ENCODE measurements around the gene FIZ1.

Gene FIZ1

DNA sequence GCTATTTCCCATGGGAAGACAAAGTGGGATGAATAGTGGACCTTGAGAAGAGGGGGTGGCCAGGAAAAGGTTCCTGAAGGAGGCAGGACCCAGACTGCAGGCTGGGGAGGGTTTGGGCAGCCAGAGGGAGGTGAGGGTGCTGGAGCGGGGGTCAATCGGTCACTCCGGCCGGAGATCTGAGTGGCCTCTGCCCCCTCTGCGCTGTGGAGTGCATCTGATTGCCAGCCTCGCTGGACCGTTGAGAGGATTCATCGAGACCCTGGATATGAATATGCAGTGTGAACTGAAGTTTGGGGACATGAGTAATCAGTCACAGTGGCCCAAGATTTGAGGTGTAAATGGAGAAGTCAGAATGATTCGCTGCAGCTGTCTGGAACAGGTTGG, 36.0 kb upstream of the FIZ1 start:
- DNase-seq, result no peak

DNA sequence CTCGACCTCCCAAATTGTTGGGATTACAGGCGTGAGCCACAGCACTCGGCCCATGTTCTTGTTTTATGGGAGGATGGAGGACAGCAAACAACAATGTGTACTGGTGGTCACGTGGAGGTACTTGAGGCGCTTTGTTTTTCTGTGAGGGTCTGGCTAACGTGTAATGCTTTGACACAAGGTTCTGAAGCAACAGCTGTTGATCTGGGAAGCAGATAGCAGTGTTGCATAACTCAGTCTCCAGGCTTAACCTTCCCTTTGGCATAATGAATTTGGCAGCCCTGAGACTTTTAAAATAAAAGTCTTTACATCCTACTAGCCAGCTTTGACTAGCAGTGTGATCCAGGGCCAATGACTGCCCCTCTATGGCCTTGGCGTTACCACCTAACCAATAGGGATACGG, 34.5 kb upstream of the FIZ1 start:
- DNase-seq, result no peak

DNA sequence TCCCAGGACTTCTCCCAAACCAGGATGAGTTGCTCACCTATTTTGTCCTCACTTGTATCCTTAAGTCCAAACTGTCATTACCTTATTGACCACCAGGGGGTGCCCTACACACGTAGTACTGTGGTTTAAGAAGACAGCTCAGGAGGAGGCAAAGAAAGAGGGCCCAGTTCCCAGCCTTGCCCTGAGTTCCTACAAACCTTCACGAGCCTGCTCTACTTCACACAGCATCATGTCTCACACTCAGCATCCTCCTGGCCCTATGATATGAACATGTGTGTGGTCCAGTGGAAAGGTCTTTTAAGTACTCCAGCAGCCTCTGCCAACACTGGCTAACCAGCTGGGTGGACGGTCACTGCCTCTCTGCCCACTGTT, 33.1 kb upstream of the FIZ1 start:
- DNase-seq, result peak; percentile 93

DNA sequence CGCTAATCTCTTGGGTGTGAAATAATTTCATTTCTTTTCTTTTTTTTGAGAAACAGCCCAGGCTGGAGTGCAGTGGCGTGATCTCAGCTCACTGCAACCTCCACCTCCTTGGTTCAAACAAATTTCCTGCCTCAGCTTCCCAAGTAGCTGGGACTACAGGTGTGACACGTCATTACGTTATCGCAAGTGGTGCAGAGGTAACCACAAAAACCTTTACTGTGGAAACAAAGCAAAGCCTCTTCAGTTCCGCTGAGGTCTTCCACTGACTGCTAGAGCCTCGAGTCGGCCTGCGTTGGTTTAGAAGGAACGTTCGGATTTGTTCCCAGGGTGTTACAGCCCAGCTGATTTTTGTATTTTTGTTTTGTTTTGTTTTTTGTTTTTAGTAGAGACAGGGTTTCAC, 27.0 kb upstream of the FIZ1 start:
- DNase-seq, result peak; percentile 71

DNA sequence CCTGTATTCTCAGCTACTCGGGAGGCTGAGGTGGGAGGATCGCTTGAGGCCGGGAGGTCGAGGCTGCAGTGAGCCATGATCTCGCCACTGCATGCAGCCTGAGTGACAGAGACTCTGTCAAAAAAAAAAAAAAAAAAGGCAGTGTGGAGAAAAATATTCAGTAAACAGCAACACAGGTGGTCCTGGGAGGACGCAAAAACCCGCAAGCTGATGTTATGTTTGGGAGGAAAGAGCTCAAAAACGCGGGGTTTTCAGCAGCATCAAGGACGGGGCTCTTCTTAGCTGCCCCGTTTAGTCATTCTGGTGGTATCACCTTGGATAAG, 25.6 kb upstream of the FIZ1 start:
- no peak for DNase-seq

DNA sequence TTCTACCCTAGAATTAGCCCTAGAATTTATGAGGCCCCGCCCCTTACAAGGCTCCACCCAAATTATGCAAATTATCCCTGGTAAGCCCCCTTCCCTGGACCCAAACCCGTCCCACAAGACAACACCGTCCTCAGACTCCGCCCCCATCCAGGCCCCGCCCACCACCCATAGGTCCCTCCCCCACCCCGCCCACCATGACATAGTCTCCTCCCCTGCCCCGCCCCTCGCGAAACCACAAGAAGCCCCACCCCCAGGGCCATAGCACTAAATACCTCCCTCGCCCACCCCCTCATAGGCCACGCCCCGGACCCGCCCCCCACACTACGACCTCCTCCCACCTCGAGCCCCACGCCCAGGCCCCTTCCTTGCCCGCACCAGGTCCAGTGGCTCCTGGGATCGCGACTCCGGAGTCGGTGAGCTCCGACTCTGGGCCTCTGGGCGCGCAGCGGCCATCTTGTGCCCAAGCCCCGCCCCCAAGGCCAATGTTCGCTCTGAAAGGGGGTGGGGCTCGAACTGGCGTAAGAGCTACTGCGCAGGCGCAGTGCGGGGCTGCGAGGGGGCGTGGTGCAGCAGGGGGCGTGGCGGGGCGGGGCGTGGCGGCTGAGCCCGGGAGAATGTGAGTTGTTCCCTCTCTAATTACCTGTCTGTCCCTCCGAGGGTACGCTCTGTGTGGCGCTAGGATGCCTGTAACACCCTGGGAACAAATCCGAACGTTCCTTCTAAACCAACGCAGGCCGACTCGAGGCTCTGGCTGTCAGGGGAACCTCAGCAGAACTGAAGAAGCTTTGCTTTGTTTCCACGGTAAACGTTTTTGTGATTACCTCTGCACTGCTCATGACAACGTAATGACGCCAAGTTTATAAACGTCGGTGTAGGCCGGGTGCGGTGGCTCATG, 25.0 kb upstream of the FIZ1 start, which contains the start of gene ZNF784:
Gene ZNF784 (minus strand): TSS at position 458 of the 895 bp plus-strand sequence. CDS start 5 bp downstream, at position 453.
- peak; percentile 93 for DNase-seq

DNA sequence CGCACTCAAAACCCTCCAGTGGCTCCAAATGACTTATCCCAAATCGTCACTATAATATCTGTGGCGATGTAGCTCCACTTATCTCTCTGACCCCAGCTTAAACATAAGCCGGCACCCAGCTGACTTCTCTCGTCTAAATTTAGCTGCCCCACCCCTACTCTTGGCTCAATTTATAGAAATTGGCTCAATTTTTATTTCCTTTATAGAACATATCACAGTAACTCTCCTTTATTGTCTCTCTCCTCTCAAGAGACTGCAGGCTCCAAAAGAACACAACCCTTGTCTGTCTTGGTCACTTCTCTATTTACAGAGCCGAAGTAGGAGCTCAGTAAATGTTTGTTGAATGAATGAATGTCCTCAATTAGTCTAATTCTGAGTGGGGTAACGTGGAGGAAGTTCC, 24.2 kb upstream of the FIZ1 start:
- no peak for DNase-seq

DNA sequence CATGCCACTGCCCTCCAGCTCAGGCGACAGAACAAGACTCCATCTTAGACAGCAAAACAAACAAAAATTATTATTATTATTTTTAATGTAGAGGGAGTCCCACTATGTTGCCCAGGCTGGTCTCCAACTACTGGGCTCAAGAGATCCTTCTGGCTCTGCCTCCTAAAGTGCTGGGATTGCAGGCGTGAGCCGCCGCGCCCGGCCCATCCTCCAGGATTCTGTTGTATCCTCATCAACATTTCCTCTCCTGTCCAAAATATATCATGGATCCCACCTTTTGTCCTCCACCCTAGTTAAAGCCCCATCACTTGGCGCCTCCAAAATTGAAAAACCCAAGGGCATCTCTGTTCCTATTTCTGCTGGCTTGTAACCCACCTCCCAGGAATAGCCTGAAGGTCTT, 23.8 kb upstream of the FIZ1 start:
- DNase-seq, result no peak

DNA sequence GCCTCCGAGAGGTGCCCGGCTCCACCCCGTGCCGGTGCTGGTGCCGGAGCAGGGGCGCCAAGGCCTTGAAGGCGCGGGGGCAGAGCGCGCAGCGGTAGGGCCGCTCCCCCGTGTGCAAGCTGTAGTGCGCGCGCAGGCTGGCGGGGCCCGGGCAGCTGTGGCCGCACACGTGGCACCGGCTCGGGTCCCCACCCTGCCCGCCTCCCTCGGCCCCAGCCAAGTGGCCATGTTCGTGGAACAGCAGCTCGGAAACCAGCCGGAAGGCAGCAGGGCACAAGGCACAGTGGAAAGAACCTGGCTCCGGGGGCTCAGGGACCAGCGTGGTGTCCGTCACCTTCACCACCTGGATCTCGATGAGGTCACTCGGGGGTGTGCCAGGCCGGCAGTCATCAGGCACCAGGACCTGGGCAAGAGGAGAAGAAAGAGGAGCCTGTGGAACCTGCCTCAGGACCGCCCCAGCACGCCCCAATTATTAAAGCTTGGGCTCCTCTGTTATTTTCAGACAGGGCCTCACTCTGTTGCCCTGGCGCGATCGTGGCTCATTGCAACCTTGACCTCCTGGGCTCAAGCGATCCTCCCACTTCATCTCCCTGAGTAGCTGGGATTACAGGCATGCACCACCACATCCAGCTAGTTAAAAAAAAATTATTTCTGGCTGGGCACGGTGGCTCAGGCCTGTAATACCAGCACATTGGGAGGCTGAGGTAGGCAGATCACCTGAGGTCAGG, 23.1 kb upstream of the FIZ1 start:
- DNase-seq, result no peak

DNA sequence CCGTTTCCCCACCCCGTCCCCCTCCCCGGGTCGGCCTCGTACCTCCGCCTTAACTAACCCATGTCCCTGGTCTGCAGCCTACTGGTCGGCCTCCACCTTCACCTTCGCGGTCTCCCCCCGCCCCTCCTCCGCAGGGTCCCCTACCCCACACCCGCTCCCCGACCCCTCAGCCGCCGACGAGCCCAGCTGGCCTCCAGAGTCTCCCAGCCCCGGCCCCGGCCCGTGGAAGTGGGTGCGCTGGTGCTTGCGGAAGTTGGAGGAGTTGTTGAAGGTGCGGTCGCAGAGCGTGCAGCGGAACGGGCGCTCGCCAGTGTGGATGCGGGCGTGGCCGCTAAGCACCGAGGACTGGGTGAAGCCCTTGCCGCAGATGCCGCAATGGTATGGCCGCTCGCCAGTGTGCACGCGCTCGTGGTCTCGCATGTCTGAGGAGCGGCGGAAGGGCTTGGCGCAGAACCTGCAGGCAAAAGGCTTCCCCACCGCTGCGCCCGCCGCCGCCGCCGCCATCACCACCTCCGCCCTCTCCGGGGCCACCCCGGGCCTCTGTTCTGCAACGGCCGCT, 22.4 kb upstream of the FIZ1 start:
- DNase-seq, result no peak

DNA sequence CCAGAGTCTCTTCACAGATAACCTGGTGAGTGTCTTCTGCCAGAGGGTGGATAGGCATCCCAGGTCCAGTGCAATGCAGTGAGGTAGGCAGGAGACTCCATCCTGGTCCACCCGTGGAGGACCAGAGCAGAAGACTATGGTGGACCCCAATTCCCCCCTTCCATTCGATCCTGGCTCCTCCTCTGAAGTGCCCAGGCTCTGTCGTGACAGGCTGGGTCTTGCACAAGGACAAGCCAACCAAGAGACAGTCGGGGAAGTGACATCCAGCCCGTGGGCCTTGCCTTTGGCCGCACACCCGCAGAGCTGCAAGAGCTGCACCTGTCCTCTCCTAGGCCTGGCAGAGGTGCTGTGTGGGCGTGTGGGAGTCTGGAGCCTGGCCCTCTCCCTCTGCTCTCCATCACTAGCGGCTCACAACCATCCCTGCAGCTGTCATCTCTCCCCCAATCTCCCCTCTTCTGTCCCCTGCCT, 21.9 kb upstream of the FIZ1 start:
- DNase-seq, result no peak

DNA sequence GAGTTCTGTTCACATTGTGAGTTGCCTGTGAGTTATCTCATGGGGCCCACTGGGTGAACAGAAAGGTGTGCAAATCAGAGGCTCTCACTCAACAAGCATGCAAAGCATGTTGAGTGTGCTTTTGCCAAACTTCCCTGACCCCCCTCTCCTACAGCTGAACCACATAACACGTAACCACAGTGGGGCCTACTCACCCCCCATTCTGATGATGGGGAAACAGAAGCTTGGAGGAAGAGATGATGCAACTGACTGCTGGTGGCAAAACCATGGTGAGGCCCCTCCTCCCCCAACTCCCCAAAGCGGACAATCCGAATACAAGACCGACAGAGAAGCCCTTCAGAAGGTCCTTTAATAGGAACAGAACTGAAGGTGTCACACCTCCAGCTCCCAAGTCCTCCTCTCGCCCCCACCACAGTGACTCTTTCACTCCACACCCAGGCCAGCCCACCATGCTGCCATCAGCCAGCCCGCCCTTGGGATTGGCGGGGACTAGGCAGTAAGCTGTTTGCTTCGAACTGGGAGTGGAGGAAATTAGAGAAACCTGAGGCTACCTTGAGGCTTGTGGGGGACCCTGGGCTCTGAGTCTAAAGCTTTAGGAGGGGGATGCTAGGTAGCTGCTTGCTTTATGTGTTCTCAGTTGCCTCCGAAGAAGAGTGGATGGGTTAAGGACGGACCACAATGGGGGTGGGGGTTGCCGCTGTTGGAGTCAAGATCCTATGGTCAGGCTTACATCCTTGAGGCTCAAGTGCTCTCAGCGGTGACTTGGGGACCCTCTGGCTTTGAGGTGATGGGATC, 21.3 kb upstream of the FIZ1 start:
- peak; percentile 43 for DNase-seq

DNA sequence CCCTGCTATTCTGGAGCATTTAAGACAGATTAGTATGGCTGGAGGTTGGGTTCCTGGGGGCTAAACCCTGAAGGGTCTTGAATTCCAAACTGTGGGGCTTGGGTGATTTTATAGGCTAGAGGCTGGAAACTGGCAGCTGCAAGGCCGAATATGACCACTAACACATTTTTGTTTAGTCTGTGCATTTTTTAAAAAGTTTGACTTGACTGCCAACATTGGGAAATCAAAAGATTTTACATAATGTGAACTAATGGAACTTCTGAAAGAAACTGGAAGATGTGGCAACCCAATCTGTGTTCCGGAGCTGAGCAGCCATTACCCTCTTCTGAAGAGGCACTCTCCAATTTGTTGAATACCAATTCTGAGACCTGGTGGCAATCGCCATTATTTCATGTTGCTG, 20.0 kb upstream of the FIZ1 start:
- DNase-seq, result no peak

DNA sequence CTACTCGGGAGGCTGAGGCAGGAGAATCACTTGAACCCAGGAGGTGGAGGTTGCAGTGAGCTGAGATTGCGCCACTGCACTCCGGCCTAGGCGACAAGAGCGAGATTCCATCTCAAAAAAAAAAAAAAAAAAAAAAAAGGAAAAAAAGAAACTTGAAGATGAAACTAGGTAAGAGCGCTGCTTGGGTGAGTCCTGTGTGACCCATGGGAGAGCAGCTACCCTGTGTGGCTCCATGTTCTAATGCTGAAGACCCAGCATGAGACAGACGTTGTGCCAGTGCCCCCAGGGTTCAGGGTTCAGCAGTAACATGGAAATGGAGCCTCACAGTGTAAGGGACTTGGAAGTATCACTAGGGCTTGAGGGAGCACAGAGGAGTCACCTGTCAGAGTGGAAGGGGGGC, 19.1 kb upstream of the FIZ1 start:
- no peak for DNase-seq

DNA sequence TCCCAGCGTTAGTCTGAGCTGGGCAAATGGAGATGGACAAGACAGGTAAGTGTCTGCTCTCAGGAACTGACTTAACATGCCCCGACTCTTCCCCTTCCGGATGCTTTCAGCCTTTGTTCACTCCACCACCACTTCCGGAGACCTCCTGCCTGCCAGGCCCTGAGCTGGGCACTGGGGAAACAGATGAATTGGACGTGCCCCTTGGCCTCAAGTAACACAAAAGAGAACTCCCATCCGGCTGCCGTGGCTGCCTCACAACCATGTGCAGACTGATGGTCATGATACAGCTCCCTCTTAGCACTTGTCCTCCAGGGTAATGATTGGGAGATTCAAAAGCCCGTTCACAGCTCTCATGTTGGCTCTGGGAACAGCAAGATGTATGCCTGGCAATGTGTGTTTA, 18.1 kb upstream of the FIZ1 start:
- no peak for DNase-seq

DNA sequence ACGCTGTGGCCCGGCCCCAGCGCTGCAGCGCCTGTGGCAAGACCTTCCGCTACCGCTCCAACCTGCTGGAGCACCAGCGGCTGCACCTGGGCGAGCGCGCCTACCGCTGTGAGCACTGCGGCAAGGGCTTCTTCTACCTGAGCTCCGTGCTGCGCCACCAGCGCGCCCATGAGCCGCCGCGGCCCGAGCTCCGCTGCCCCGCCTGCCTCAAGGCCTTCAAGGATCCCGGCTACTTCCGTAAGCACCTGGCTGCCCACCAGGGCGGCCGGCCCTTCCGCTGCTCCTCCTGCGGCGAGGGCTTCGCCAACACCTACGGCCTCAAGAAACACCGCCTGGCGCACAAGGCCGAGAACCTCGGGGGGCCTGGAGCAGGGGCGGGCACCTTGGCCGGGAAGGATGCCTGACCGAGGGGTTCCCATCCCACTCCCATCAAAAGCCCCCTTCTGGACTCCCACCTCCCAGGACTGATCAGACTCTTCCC, 17.1 kb upstream of the FIZ1 start:
- DNase-seq, result no peak

DNA sequence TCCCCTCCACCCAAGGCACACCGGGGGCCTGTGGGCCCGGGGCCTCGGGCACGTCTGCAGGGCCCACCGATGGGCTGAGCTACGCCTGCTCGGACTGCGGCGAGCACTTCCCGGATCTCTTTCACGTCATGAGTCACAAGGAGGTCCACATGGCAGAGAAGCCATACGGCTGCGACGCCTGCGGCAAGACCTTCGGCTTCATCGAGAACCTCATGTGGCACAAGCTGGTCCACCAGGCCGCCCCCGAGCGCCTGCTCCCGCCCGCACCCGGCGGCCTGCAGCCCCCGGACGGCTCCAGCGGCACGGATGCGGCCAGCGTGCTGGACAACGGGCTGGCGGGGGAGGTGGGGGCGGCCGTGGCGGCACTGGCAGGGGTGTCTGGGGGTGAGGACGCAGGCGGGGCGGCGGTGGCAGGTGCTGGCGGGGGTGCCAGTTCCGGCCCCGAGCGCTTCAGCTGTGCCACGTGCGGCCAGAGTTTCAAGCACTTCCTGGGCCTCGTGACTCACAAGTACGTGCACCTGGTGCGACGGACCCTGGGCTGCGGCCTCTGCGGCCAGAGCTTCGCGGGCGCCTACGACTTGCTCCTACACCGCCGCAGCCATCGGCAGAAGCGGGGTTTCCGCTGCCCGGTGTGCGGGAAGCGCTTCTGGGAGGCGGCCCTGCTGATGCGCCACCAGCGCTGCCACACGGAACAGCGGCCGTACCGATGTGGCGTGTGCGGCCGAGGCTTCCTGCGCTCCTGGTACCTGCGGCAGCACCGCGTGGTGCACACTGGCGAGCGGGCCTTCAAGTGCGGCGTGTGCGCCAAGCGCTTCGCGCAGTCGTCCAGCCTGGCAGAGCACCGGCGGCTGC, 16.5 kb upstream of the FIZ1 start:
- DNase-seq, result no peak

DNA sequence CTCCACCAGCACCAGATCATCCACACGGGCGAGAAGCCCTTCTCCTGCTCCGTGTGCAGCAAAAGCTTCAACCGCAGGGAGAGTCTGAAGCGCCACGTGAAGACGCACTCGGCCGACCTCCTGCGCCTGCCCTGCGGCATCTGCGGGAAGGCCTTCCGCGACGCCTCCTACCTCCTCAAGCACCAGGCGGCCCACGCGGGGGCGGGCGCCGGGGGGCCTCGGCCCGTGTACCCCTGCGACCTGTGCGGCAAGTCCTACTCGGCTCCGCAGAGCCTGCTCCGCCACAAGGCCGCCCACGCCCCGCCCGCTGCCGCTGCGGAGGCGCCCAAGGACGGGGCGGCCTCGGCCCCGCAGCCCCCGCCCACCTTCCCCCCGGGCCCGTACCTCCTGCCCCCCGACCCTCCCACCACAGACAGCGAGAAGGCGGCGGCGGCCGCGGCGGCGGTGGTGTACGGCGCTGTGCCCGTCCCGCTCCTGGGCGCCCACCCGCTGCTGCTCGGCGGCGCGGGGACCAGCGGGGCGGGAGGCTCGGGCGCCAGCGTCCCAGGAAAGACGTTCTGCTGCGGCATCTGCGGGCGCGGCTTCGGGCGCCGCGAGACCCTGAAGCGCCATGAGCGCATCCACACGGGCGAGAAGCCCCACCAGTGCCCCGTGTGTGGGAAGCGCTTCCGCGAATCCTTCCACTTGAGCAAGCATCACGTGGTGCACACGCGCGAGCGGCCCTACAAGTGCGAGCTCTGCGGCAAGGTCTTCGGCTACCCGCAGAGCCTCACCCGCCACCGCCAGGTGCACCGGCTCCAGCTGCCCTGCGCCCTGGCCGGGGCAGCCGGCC, 15.6 kb upstream of the FIZ1 start:
- no peak for DNase-seq

DNA sequence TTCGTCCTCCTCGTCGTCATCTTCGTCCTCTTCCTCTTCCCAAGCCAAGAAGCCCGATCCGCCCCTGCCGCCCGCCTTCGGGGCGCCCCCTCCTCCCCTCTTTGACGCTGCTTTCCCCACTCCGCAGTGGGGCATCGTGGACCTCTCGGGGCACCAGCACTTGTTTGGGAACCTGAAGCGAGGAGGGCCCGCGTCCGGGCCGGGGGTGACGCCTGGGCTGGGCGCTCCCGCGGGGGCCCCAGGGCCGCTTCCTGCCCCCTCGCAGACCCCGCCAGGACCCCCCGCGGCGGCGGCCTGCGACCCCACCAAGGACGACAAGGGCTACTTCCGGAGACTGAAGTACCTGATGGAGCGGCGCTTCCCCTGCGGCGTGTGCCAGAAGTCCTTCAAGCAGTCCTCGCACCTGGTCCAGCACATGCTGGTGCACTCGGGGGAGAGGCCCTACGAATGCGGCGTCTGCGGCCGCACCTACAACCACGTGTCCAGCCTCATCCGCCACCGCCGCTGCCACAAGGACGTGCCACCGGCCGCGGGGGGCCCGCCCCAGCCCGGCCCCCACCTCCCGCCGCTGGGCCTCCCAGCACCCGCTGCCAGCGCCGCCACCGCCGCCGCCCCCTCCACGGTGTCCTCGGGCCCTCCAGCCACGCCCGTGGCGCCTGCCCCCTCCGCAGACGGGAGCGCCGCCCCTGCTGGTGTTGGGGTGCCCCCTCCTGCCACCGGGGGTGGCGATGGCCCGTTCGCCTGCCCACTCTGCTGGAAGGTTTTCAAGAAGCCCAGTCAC, 14.8 kb upstream of the FIZ1 start:
- no peak for DNase-seq

DNA sequence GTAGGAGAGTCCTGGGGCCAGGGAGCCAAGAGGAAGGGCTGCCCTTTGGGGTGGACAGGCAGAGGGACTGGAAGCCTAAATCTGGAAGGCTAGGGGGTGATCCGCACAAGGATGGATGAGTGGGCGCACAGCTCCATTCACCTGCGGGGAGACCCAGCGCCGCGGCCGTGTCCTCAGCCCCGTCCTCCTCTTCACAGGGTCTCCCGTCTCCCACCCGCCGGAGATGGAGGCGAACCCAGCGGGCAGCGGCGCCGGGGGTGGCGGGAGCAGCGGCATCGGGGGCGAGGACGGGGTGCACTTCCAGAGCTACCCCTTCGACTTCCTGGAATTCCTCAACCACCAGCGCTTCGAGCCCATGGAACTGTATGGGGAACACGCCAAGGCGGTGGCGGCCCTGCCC, 14.1 kb upstream of the FIZ1 start:
- no peak for DNase-seq

Data from CD4-positive, alpha-beta T cell treated with Interleukin-17A for 4 hours (primary cell).